ENCODE results near the gene TEX10.

DNA sequence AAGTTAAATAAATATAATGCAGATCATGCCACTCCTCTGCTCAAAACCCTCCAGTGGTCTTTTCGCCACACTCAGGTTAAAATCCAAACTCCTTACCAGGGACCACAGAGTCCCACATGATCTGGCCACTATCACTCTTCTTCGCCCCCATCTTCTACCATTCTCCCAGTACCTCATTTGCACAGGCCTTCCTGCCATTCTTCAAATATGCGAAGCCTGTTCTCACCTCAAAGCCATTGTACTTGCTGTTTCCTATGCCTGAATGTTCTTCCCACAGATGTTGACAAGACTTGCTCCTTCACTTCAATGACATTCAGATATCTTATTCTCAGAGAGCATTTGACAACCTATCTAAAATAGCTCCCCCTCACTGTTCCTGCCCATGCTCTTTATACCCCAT is 10.9 kb downstream of the TEX10 start:
- TF ChIP-seq, protein P1, sequence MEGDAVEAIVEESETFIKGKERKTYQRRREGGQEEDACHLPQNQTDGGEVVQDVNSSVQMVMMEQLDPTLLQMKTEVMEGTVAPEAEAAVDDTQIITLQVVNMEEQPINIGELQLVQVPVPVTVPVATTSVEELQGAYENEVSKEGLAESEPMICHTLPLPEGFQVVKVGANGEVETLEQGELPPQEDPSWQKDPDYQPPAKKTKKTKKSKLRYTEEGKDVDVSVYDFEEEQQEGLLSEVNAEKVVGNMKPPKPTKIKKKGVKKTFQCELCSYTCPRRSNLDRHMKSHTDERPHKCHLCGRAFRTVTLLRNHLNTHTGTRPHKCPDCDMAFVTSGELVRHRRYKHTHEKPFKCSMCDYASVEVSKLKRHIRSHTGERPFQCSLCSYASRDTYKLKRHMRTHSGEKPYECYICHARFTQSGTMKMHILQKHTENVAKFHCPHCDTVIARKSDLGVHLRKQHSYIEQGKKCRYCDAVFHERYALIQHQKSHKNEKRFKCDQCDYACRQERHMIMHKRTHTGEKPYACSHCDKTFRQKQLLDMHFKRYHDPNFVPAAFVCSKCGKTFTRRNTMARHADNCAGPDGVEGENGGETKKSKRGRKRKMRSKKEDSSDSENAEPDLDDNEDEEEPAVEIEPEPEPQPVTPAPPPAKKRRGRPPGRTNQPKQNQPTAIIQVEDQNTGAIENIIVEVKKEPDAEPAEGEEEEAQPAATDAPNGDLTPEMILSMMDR (IDR thresholded peaks at IDR 0.05), result no peak
- TF ChIP-seq POLR2A (IDR thresholded peaks at IDR 0.05) (no peak), POLR2AphosphoS5 (IDR thresholded peaks at IDR 0.05) (no peak)
